Activated T-cell treated with anti-CD3 and anti-CD28 coated beads, Interleukin-2, amount 50 U/mL, for 72 hours (primary cell): Measurements from ENCODE around the gene NLRP10. TPM values are rescaled to one million over a fixed set of nuclear protein-coding genes. Genes with fewer than 3 reads are reported as not detected.

Experiments used
- ATAC-seq, 2 donors: fragments of 150-1000 bp; cut with Tn5 transposase; replicated peaks in 1 of 2; 2 replicates each; pipeline ENCODE4 v1.10.0; 2021; ENCODE audit warnings: moderate library complexity in 2 of 2, mild to moderate bottlenecking in 1 of 2
- DNase-seq, 2 donors: peaks; one replicate each; pipeline ENCODE4 v3.0.0; 2021 to 2022; ENCODE audit warnings: mixed read lengths in 1 of 2
- H3K27ac Mint-ChIP-seq: one replicate; pipeline ENCODE4 v1.8.0; 2022; ENCODE audit warnings: mild to moderate bottlenecking, moderate library complexity, mixed read lengths
- H3K27me3 Mint-ChIP-seq: one replicate; pipeline ENCODE4 v1.8.0; 2022; ENCODE audit warnings: low read depth, mixed read lengths
- H3K36me3 Mint-ChIP-seq, 2 donors: one replicate each; pipeline ENCODE4 v1.8.0; 2022; ENCODE audit warnings: mixed read lengths in 2 of 2, mild to moderate bottlenecking in 1 of 2; ENCODE audit not compliant: insufficient read depth in 2 of 2
- H3K4me1 Mint-ChIP-seq: one replicate; pipeline ENCODE4 v1.8.0; 2022; ENCODE audit warnings: low read depth, mixed read lengths
- H3K4me3 Mint-ChIP-seq, 2 donors: one replicate each; pipeline ENCODE4 v1.8.0; 2022; ENCODE audit warnings: mild to moderate bottlenecking in 2 of 2, mixed read lengths in 2 of 2, moderate library complexity in 2 of 2
- H3K9me3 Mint-ChIP-seq, 2 donors: one replicate each; pipeline ENCODE4 v1.8.0; 2022; ENCODE audit warnings: mixed read lengths in 2 of 2
- total RNA-seq, 2 donors: library from RNA; stranded (reverse); gene quantifications; one replicate each; pipeline ENCODE4 v1.2.3, GENCODE V29; 2022

NLRP10 gene
- total RNA-seq, 2 donors from 2014 or later, result not detected

GRCh38 chr11:7918141-7918540 is 47.1 kb downstream of the NLRP10 start:
- no peak for ATAC-seq
- no peak for DNase-seq
- Mint-ChIP-seq H3K36me3 (no peaks in the 10 kb centered on the region), H3K4me1 (no peaks in the 10 kb centered on the region), H3K9me3 (no peaks in the 10 kb centered on the region), H3K27ac (no peak overlapping the region), H3K4me3 (no peak overlapping the region), H3K27me3 (no peaks in the 10 kb centered on the region)

Other genes starting within 250 kb of the NLRP10 start
- not detected for gene OR5P2, start 168.5 kb downstream of the NLRP10 start, total RNA-seq
- gene OR5P3, start 134.6 kb downstream of the NLRP10 start, total RNA-seq, result not detected
- not detected for gene OR10A6, start 34.2 kb downstream of the NLRP10 start, total RNA-seq
- not detected for gene OR10A3, start 23.7 kb downstream of the NLRP10 start, total RNA-seq
- 100 to 1,000 TPM; 287 to 325 TPM for gene EIF3F, start 21.9 kb upstream of the NLRP10 start, total RNA-seq
- under 1 TPM; 0.10 to 0.32 TPM for gene TUB, start 115.8 kb upstream of the NLRP10 start, total RNA-seq
- 10 to 100 TPM; 17.2 to 17.8 TPM for gene RIC3, start 203.6 kb upstream of the NLRP10 start, total RNA-seq